ENCODE measurements around the gene CLINT1.

Gene CLINT1

GRCh38 chr5:157750320-157750719, 108.6 kb downstream of the CLINT1 start:
- DNase-seq, result no peak

GRCh38 chr5:157749462-157749799, 109.5 kb downstream of the CLINT1 start:
- DNase-seq, result no peak

GRCh38 chr5:157748760-157749461, 110.0 kb downstream of the CLINT1 start:
- DNase-seq, result peak; percentile 19

- DNase-seq, result no peak
These were observed 110.9 kb downstream of the CLINT1 start for GRCh38 chr5:157747766-157748700.

GRCh38 chr5:157747173-157747740, 111.7 kb downstream of the CLINT1 start:
- no peak for DNase-seq

DNA sequence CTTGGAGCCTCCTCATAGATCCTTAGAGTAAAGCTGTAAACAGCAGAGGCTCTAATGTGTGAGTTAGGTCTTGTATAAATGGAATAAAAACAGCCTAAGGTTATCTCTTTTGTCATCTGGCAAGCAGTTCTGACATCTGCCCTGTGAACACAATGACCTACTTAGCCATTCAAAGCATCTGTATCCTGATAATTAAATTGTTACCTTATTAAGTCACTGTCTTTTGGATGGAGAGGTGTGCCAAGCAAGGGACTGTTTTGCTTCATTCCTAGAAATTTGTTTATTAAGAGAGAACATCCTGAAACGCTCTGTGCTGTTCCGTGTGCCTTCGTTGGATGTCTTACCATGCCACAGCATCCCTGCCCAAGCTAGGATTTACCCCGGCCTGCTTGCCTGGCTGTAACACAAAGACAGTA, 113.9 kb downstream of the CLINT1 start:
- no peak for DNase-seq

- peak; percentile 24 for DNase-seq
These were observed 114.6 kb downstream of the CLINT1 start for GRCh38 chr5:157744051-157745011.

DNA sequence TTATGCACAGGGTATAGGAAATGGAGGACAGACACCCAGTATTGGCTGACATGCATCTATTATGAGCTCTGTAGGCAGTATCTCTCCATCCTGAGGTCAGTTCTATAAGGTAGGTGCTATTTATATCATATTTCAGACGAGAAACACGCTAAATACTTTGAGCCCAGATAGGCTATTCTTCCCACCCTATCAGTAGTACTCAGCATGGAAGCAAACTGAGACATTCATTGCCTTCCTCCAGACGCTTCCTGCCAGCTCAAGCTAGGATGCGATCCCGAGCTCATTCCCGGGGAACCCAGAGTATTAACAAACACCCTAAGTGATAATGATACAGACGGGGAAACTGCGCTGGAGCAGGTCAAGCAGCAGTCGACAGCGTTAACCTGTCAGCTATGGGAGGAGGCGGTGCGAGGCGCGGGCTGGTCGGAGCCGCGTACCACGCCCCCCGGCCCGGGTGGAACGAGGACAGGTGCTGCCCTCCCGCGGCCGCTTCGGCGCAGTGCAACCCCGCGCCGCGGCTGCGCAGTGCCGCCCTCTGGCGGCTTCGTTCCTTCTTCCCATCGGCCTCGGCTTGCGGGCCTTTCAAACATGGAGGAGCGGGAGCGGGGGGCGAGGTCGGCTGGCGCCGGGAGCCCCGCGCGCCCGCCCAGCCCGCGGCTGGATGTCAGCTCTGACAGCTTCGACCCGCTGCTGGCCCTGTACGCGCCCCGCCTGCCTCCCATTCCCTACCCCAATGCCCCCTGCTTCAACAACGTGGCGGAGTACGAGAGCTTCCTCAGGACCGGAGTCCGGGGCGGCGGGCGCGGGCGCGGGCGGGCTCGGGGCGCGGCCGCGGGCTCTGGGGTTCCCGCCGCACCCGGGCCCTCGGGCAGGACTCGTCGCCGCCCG, 115.5 kb downstream of the CLINT1 start, which contains the start of gene LSM11:
LSM11 (plus strand) TSS at position 550 of the 888 bp plus-strand sequence; CDS start at position 589, 39 bp downstream.
- peak; percentile 89 for DNase-seq

DNA sequence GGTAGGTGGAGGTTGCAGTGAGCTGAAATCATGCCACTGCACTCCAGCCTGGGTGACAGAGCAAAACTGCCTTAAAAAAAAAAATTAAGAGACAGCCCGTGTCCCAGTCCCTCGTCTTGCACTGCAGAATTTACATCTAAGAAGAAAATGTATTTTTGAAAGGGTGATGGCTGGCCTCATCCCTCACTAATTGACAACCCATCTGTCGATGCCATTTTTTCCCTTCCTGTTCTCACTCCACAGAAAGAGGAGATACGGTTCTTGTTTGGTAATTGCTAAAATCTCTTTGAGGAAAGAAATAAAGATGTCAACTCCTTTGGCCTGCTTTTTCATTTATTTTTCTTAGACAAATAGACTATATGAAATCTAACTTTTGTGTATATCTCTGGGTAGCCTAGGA, 117.8 kb downstream of the CLINT1 start:
- DNase-seq, result no peak

DNA sequence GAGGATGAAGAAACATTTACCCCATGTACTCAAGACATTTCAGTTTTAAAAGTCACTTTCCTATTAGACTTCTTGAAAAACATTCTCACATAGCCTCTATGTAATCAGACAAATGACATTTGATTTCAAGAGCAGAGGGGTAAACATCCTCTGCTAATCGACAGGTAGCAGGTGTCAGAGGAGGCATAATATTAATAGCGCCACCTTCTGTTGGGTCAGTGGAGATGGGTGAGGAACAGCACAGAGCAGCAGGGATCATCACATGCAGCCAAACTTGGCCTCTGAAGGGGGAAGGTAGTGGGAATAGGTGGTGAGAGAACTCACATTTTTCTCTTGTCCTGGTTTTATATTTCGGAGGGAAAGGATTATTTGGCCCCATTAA, 118.7 kb downstream of the CLINT1 start:
- no peak for DNase-seq

- DNase-seq, result no peak
These were observed 119.3 kb downstream of the CLINT1 start for GRCh38 chr5:157739388-157740228.

- DNase-seq, result no peak
These were observed 123.0 kb downstream of the CLINT1 start for GRCh38 chr5:157735991-157736390.
